Hepatocyte (in vitro differentiated cells): ENCODE results near the gene ZBTB32.

Experiments
- CTCF ChIP-seq: fragments of 200-600 bp; sonication (generic); IDR thresholded peaks from 2 replicates; pipeline ENCODE4 v1.5.1; 2016; ENCODE audit warnings: antibody characterized with exemption, mild to moderate bottlenecking; ENCODE audit not compliant: poor library complexity
- EZH2 ChIP-seq: fragments of 200-600 bp; sonication (generic); IDR thresholded peaks from 2 replicates; pipeline ENCODE4 v1.6.1; 2016; ENCODE audit warnings: antibody characterized with exemption, mild to moderate bottlenecking, borderline replicate concordance
- EZH2phosphoT487 ChIP-seq: fragments of 200-600 bp; sonication (generic); IDR thresholded peaks from one replicate; pipeline ENCODE4 v1.6.1; 2018; ENCODE audit warnings: antibody characterized with exemption, mild to moderate bottlenecking, low read depth, moderate library complexity; ENCODE audit not compliant: unreplicated experiment, severe bottlenecking

DNA sequence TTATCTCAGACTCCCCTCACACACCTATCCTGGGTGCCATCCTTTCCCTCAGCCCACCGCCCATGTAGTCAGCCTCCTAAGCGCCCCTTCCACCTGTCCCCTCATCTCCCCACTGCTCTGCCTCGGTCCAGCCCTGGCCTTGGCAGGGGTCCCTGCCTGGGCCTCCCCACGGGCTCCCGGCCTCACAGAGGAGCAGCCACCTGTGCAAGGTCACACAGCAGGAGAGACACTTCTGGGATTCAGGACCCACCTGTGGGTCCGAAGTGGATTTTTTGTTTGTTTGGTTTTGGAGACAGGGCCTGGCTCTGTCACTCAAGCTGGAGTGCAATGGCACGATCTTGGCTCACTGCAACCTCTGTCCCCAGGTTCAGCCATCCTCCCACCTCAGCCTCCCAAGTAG is 38.8 kb upstream of the ZBTB32 start:
- TF ChIP-seq CTCF (no peak), EZH2 (no peak), EZH2phosphoT487 (no peak)
